CD4-positive, alpha-beta T cell (primary cell): ENCODE results near the gene FILIP1L. TPM values are rescaled to one million over a fixed set of nuclear protein-coding genes. Genes with fewer than 3 reads are reported as not detected.

Experiments
- ATAC-seq: fragments of 200-7000 bp; cut with Tn5 transposase; one replicate; pipeline ENCODE4 v1.10.0; 2022; ENCODE audit warnings: mild to moderate bottlenecking; ENCODE audit not compliant: poor library complexity
- CTCF ChIA-PET: fragments of 350-600 bp; sonication (Branson Sonifier 250); formaldehyde crosslinking; loops from one replicate; lab custom pipeline; 2021; ENCODE audit warnings: antibody characterized with exemption, inconsistent platforms; lab: Charles Lee
- POLR2A ChIA-PET: fragments of 350-600 bp; sonication (Branson Sonifier 250); formaldehyde crosslinking; loops from one replicate; lab custom pipeline; 2021; ENCODE audit warnings: antibody characterized with exemption, inconsistent platforms; lab: Charles Lee
- DNase-seq, 14 experiments: peaks; one replicate each; pipeline ENCODE4 v3.0.0-alpha.2; 2013 to 2020; ENCODE audit warnings: mixed read lengths in 2 of 14
- H3K27ac ChIP-seq, 2 donors: one replicate each; pipeline versions ENCODE4 v1.5.1 to v1.7.0; 2013; ENCODE audit warnings: low read length in 2 of 2, low read depth in 1 of 2, mild to moderate bottlenecking in 1 of 2
- H3K27me3 ChIP-seq, 2 experiments: 1 replicate in 1 of 2; 2 replicates in 1 of 2; pipeline versions ENCODE4 v1.6.1 to v1.7.0; 2013; ENCODE audit warnings: low read length in 2 of 2, control low read depth in 1 of 2, mild to moderate bottlenecking in 1 of 2, moderate library complexity in 1 of 2; ENCODE audit not compliant: insufficient read depth in 2 of 2, control insufficient read depth in 1 of 2
- H3K36me3 ChIP-seq: one replicate; pipeline ENCODE4 v1.6.1; 2013; ENCODE audit warnings: low read length, control low read depth; ENCODE audit not compliant: insufficient read depth
- H3K4me1 ChIP-seq: one replicate; pipeline ENCODE4 v1.6.1; 2013; ENCODE audit warnings: low read length, control low read depth; ENCODE audit not compliant: insufficient read depth
- H3K4me3 ChIP-seq: one replicate; pipeline ENCODE4 v1.5.1; 2013; ENCODE audit warnings: mild to moderate bottlenecking, low read length, moderate library complexity
- H3K9me3 ChIP-seq, 2 experiments: 1 replicate in 1 of 2; 2 replicates in 1 of 2; pipeline versions ENCODE4 v1.6.1 to v1.7.0; 2013; ENCODE audit warnings: low read length in 2 of 2, mild to moderate bottlenecking in 2 of 2, control low read depth in 1 of 2, moderate library complexity in 1 of 2; ENCODE audit not compliant: control insufficient read depth in 1 of 2, insufficient read depth in 1 of 2
- H3K27ac Mint-ChIP-seq: one replicate; pipeline ENCODE4 v1.8.0; 2020; ENCODE audit warnings: mixed read lengths
- H3K27me3 Mint-ChIP-seq: one replicate; pipeline ENCODE4 v1.8.0; 2021; ENCODE audit warnings: mixed read lengths
- H3K36me3 Mint-ChIP-seq: one replicate; pipeline ENCODE4 v1.8.0; 2021; ENCODE audit warnings: low read depth, mixed read lengths
- H3K4me1 Mint-ChIP-seq: one replicate; pipeline ENCODE4 v1.8.0; 2021; ENCODE audit warnings: low read depth, mixed read lengths
- H3K4me3 Mint-ChIP-seq: one replicate; pipeline ENCODE4 v1.8.0; 2020; ENCODE audit warnings: mild to moderate bottlenecking, mixed read lengths
- H3K9me3 Mint-ChIP-seq: one replicate; pipeline ENCODE4 v1.8.0; 2020; ENCODE audit warnings: mixed read lengths
- CTCF ChIP-seq: fragments of 200-600 bp; IDR thresholded peaks from one replicate; pipeline ENCODE4 v1.8.0; 2022; ENCODE audit warnings: antibody characterized with exemption, mild to moderate bottlenecking
- intact Hi-C, 2 experiments: fragments of 100-400 bp; cut with DNase I in 1 of 2; cut with micrococcal nuclease in 1 of 2; formaldehyde crosslinking; loops; one replicate each; pipeline versions ENCODE4 v1.15.1 to v1.9.0; 2023 to 2025; cut with DNase I, micrococcal nuclease
- total RNA-seq, 174 experiments: library from RNA in 2 of 174; stranded (reverse) in 2 of 174; gene quantifications; one replicate each; pipeline ENCODE4 v1.2.3 and lab custom pipeline; 2021 to 2026

The FILIP1L gene
- total RNA-seq, 2 experiments from 2014 or later, result 0.08 to 0.28 TPM

GRCh38 chr3:99838755-99839154 lies 275.5 kb downstream of the FILIP1L start:
- no peak overlapping the region for H3K4me3 Mint-ChIP-seq
- Histone ChIP-seq H3K36me3 (peaks cover 5% of the 10 kb centered on the region), H3K4me1 (no peaks in the 10 kb centered on the region), H3K27me3 (no peaks in the 10 kb centered on the region), H3K4me3 (no peak overlapping the region), H3K9me3 (no peaks in the 10 kb centered on the region), H3K27ac (no peak overlapping the region)
- CTCF ChIA-PET, result interaction anchor here (1.5 kb wide), 1 partner anchor 13 kb away, joined by 4 read pairs; no protein-coding TSS in a partner anchor
- H3K4me1 Mint-ChIP-seq, result no peaks in the 10 kb centered on the region
- no peaks in the 10 kb centered on the region for H3K27me3 Mint-ChIP-seq
- intact Hi-C loops, result loop anchor here in 1 of 2 experiments (10.0 kb wide), 1 partner anchor 226 kb away; no protein-coding TSS in a partner anchor
- H3K27ac Mint-ChIP-seq, result no peak overlapping the region
- POLR2A ChIA-PET, result no interaction called here
- ATAC-seq (no peak), DNase-seq (no peak)
- no peaks in the 10 kb centered on the region for H3K36me3 Mint-ChIP-seq
- TF ChIP-seq CTCF, result no peak
- H3K9me3 Mint-ChIP-seq, result no peaks in the 10 kb centered on the region

- Histone ChIP-seq H3K27me3 (no peaks in the 10 kb centered on the region), H3K36me3 (peaks cover 5% of the 10 kb centered on the region), H3K4me1 (no peaks in the 10 kb centered on the region), H3K4me3 (no peak overlapping the region), H3K9me3 (no peaks in the 10 kb centered on the region), H3K27ac (no peak overlapping the region)
- H3K27ac Mint-ChIP-seq, result no peak overlapping the region
- no peaks in the 10 kb centered on the region for H3K36me3 Mint-ChIP-seq
- intact Hi-C loops, result loop anchor here in 1 of 2 experiments (10.0 kb wide), 1 partner anchor 227 kb away; no protein-coding TSS in a partner anchor
- no peak for TF ChIP-seq CTCF
- ChIA-PET CTCF (interaction anchor here (1.0 kb wide), 1 partner anchor 30 kb away, joined by 3 read pairs; no protein-coding TSS in a partner anchor), POLR2A (no interaction called here)
- DNase-seq (no peak), ATAC-seq (no peak)
- H3K4me1 Mint-ChIP-seq, result no peaks in the 10 kb centered on the region
- no peaks in the 10 kb centered on the region for H3K27me3 Mint-ChIP-seq
- no peak overlapping the region for H3K4me3 Mint-ChIP-seq
- no peaks in the 10 kb centered on the region for H3K9me3 Mint-ChIP-seq
These were observed 276.6 kb downstream of the FILIP1L start for GRCh38 chr3:99837715-99838114.

GRCh38 chr3:99836681-99837080 lies 277.6 kb downstream of the FILIP1L start:
- DNase-seq, result no peak

More at GRCh38 chr3:99836681-99837080, 277.6 kb downstream of the FILIP1L start:
- Mint-ChIP-seq H3K9me3 (no peaks in the 10 kb centered on the region), H3K4me1 (no peaks in the 10 kb centered on the region), H3K27ac (no peak overlapping the region), H3K36me3 (no peaks in the 10 kb centered on the region), H3K4me3 (no peak overlapping the region), H3K27me3 (no peaks in the 10 kb centered on the region)
- Histone ChIP-seq H3K4me3 (no peak overlapping the region), H3K4me1 (no peaks in the 10 kb centered on the region), H3K27ac (no peak overlapping the region), H3K9me3 (no peaks in the 10 kb centered on the region), H3K36me3 (peaks cover 5% of the 10 kb centered on the region), H3K27me3 (no peaks in the 10 kb centered on the region)
- POLR2A ChIA-PET, result no interaction called here
- no peak for ATAC-seq
- TF ChIP-seq CTCF, result no peak
- CTCF ChIA-PET, result no interaction called here
- intact Hi-C loops, result loop anchor here in 1 of 2 experiments (10.0 kb wide), 1 partner anchor 228 kb away; no protein-coding TSS in a partner anchor
